SK-N-SH (cell line): ENCODE data around the gene ZSCAN18. TPM values are rescaled to one million over a fixed set of nuclear protein-coding genes. Genes with fewer than 3 reads are reported as not detected.

Experiments used
- CTCF ChIA-PET: fragments of 300-600, 350-600 bp; formaldehyde crosslinking; extraction: SDS; loops from one replicate; lab custom pipeline; 2021; lab: Yijun Ruan, JAX
- POLR2A ChIA-PET: fragments of 350-600 bp; sonication (Branson Sonifier 250); formaldehyde crosslinking; extraction: SDS; loops from one replicate; lab custom pipeline; 2020; ENCODE audit warnings: antibody characterized with exemption, inconsistent platforms; lab: Yijun Ruan, JAX
- DNase-seq: peaks from one replicate; pipeline ENCODE4 v3.0.0; 2012
- H2AFZ ChIP-seq: fragments of 200-600 bp; sonication (generic); 2 replicates; pipeline ENCODE4 v1.8.1; 2016; ENCODE audit warnings: antibody characterized with exemption, mild to moderate bottlenecking, low read depth
- H3F3A ChIP-seq: fragments of 200-600 bp; sonication (generic); replicated peaks from 2 replicates; pipeline ENCODE3; 2016; ENCODE audit warnings: antibody characterized with exemption, mild to moderate bottlenecking; ENCODE audit not compliant: insufficient read depth
- H3K27ac ChIP-seq, 2 experiments: fragments of 200-500 bp in 1 of 2; fragments of 200-600 bp in 1 of 2; sonication (Bioruptor generic) in 1 of 2; sonication (generic), shearing (Covaris generic) in 1 of 2; 2 replicates each; pipeline versions ENCODE4 v1.5.1 to v1.6.1; 2014 to 2016; ENCODE audit warnings: low read depth in 2 of 2, inconsistent platforms in 1 of 2, low read length in 1 of 2, mild to moderate bottlenecking in 1 of 2, mixed read lengths in 1 of 2
- H3K27me3 ChIP-seq: fragments of 200-600 bp; sonication (generic), shearing (Covaris generic); 2 replicates; pipeline ENCODE4 v1.6.1; 2016; ENCODE audit warnings: mixed run types; ENCODE audit not compliant: insufficient read depth
- H3K36me3 ChIP-seq, 2 experiments: fragments of 200-500 bp in 1 of 2; fragments of 200-600 bp in 1 of 2; sonication (Bioruptor generic) in 1 of 2; sonication (generic) in 1 of 2; replicated peaks in 1 of 2; 2 replicates each; pipeline versions ENCODE3 to v1.5.1; 2014 to 2016; ENCODE audit warnings: low read length in 1 of 2, mild to moderate bottlenecking in 1 of 2; ENCODE audit not compliant: insufficient read depth in 2 of 2, control insufficient read depth in 1 of 2
- H3K4me1 ChIP-seq, 2 experiments: fragments of 200-500 bp in 1 of 2; fragments of 200-600 bp in 1 of 2; sonication (Bioruptor generic) in 1 of 2; sonication (generic), shearing (Covaris generic) in 1 of 2; 2 replicates each; pipeline versions ENCODE4 v1.5.1 to v1.6.1; 2014 to 2016; ENCODE audit warnings: low read depth in 1 of 2, low read length in 1 of 2, mixed run types in 1 of 2; ENCODE audit not compliant: insufficient read depth in 2 of 2, control insufficient read depth in 1 of 2
- H3K4me2 ChIP-seq: fragments of 200-600 bp; sonication (generic), shearing (Covaris generic); 2 replicates; pipeline ENCODE4 v1.6.1; 2017; ENCODE audit warnings: mixed run types
- H3K4me3 ChIP-seq, 2 experiments: fragments of 200-500 bp in 1 of 2; fragments of 200-600 bp in 1 of 2; sonication (Bioruptor generic) in 1 of 2; sonication (generic), shearing (Covaris generic) in 1 of 2; 2 replicates each; pipeline versions ENCODE4 v1.5.1 to v1.8.1; 2014 to 2016; ENCODE audit warnings: low read depth in 2 of 2, inconsistent platforms in 1 of 2, low read length in 1 of 2, mild to moderate bottlenecking in 1 of 2, mixed read lengths in 1 of 2, moderate library complexity in 1 of 2
- H3K79me2 ChIP-seq: fragments of 200-600 bp; sonication (generic); 2 replicates; pipeline ENCODE4 v1.8.1; 2017; ENCODE audit warnings: mild to moderate bottlenecking; ENCODE audit not compliant: insufficient read depth
- H3K9ac ChIP-seq: fragments of 200-600 bp; sonication (generic); 2 replicates; pipeline ENCODE4 v1.6.1; 2017; ENCODE audit warnings: mixed run types
- H3K9me2 ChIP-seq: fragments of 200-600 bp; sonication (generic); 2 replicates; pipeline ENCODE4 v1.6.1; 2017; ENCODE audit warnings: mixed run types
- H3K9me3 ChIP-seq: fragments of 200-600 bp; sonication (generic); 2 replicates; pipeline ENCODE4 v1.6.1; 2017; ENCODE audit warnings: mixed run types, mild to moderate bottlenecking, moderate library complexity
- H4K20me1 ChIP-seq: fragments of 200-600 bp; sonication (generic); 2 replicates; pipeline ENCODE4 v1.6.1; 2017; ENCODE audit warnings: mild to moderate bottlenecking, mixed run types; ENCODE audit not compliant: insufficient read depth
- CHD2 ChIP-seq: fragments of 150-350 bp; IDR thresholded peaks from 2 replicates; pipeline ENCODE4 v1.6.1; 2018; ENCODE audit warnings: low read length; ENCODE audit not compliant: partially characterized antibody
- ELF1 ChIP-seq: IDR thresholded peaks from 2 replicates; pipeline ENCODE4 v1.4.0; 2012
- GABPA ChIP-seq: IDR thresholded peaks from 2 replicates; pipeline ENCODE4 v1.4.0; 2012; ENCODE audit warnings: low read depth, mild to moderate bottlenecking
- JUND ChIP-seq: IDR thresholded peaks from 2 replicates; pipeline ENCODE4 v1.4.0; 2012
- MXI1 ChIP-seq: IDR thresholded peaks from 2 replicates; pipeline ENCODE4 v1.6.1; 2012; ENCODE audit warnings: mild to moderate bottlenecking, low read depth, low read length, improper control_type of control experiment
- NRF1 ChIP-seq: IDR thresholded peaks from 2 replicates; pipeline ENCODE4 v1.6.1; 2012; ENCODE audit warnings: low read depth, mild to moderate bottlenecking, low read length
- TAF1 ChIP-seq: IDR thresholded peaks from 2 replicates; pipeline ENCODE4 v1.6.1; 2012; ENCODE audit warnings: low read depth, mild to moderate bottlenecking, low read length, moderate library complexity, borderline replicate concordance
- WGBS: methylation state at CpG from one replicate; pipeline ENCODE4 v1.1.6; 2017; ENCODE audit warnings: low lambda C conversion rate; 5-methylcytosine and 5-hydroxymethylcytosine counted together
- polyA plus RNA-seq, 3 experiments: library from polyadenylated mRNA; depleted of rRNA; stranded (reverse); fragments of >200 nt; gene quantifications; 2 replicates each; pipeline ENCODE4 v1.2.3, GENCODE V29; 2012
- TF ChIP-seq, protein P1 (sequence below): IDR thresholded peaks from 2 replicates; pipeline ENCODE4 v1.4.0; 2012; ENCODE audit warnings: low read depth, borderline replicate concordance
- TF ChIP-seq, protein P2 (sequence below): IDR thresholded peaks from 2 replicates; pipeline ENCODE4 v1.6.1; 2012; ENCODE audit warnings: mild to moderate bottlenecking, low read depth, low read length, moderate library complexity
- TF ChIP-seq, protein P3 (sequence below): fragments of 200-600 bp; sonication (generic); IDR thresholded peaks from 2 replicates; pipeline ENCODE4 v1.6.1; 2017; ENCODE audit warnings: antibody characterized with exemption, mild to moderate bottlenecking, moderate library complexity
- TF ChIP-seq, protein P4 (sequence below): IDR thresholded peaks from 2 replicates; pipeline ENCODE4 v1.4.0; 2012; ENCODE audit warnings: low read depth
- TF ChIP-seq, protein P5 (sequence below): IDR thresholded peaks from 2 replicates; pipeline ENCODE4 v1.4.0; 2012; ENCODE audit warnings: low read depth, borderline replicate concordance

Gene ZSCAN18
- polyA plus RNA-seq, 1 of the 3 experiments (the other 2 are of a cell fraction): 26.7 TPM

DNA sequence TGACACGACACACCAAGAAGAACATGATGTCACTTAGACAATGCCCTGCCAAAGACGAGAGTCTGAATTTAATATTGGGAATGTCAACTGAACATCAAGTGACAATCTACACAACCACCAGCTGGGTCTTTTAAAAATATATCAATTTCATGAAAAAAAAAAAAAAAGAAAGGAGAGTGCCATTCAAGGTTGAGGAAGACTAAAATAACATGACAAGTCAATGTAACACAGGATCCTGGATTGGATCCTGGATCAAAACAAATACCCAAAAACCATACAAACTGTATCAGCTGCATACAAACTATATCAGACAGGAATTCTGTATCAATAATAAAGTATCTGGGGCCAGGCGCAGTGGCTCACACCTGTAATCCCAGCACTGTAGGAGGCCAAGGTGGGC, 47.8 kb upstream of the ZSCAN18 start (continued):
- TF ChIP-seq, protein P1, sequence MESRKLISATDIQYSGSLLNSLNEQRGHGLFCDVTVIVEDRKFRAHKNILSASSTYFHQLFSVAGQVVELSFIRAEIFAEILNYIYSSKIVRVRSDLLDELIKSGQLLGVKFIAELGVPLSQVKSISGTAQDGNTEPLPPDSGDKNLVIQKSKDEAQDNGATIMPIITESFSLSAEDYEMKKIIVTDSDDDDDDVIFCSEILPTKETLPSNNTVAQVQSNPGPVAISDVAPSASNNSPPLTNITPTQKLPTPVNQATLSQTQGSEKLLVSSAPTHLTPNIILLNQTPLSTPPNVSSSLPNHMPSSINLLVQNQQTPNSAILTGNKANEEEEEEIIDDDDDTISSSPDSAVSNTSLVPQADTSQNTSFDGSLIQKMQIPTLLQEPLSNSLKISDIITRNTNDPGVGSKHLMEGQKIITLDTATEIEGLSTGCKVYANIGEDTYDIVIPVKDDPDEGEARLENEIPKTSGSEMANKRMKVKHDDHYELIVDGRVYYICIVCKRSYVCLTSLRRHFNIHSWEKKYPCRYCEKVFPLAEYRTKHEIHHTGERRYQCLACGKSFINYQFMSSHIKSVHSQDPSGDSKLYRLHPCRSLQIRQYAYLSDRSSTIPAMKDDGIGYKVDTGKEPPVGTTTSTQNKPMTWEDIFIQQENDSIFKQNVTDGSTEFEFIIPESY: no peak

DNA sequence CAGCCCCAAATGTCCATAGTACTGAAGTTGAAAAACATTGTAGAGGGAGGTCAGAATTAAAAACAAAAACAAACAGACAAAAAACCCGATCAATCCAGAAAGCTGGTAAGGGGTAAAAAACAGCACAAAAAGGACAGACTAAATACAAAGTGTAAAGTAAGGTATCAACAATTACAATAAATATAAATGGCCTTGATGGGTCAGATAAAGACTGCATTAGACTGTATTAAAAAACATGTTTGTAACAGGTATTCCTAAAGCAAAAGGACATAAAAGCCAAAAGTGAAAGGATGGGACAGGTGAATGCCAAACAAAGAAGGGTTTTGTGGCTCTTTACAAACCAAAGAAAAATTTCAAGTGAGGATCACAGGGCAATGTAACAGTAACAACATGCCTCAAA, 36.2 kb upstream of the ZSCAN18 start:
- H3K4me1 ChIP-seq: no peaks in the 10 kb centered on the region
- no peak overlapping the region for H3K4me2 ChIP-seq
- 72% methylated on average over 1 of the region's 1 CpG for WGBS
- CTCF ChIA-PET: no interaction called here
- H3K36me3 ChIP-seq: peaks cover 16 to 84% of the 10 kb centered on the region in 2 experiments
- TF ChIP-seq TAF1: no peak
- TF ChIP-seq, protein P2, sequence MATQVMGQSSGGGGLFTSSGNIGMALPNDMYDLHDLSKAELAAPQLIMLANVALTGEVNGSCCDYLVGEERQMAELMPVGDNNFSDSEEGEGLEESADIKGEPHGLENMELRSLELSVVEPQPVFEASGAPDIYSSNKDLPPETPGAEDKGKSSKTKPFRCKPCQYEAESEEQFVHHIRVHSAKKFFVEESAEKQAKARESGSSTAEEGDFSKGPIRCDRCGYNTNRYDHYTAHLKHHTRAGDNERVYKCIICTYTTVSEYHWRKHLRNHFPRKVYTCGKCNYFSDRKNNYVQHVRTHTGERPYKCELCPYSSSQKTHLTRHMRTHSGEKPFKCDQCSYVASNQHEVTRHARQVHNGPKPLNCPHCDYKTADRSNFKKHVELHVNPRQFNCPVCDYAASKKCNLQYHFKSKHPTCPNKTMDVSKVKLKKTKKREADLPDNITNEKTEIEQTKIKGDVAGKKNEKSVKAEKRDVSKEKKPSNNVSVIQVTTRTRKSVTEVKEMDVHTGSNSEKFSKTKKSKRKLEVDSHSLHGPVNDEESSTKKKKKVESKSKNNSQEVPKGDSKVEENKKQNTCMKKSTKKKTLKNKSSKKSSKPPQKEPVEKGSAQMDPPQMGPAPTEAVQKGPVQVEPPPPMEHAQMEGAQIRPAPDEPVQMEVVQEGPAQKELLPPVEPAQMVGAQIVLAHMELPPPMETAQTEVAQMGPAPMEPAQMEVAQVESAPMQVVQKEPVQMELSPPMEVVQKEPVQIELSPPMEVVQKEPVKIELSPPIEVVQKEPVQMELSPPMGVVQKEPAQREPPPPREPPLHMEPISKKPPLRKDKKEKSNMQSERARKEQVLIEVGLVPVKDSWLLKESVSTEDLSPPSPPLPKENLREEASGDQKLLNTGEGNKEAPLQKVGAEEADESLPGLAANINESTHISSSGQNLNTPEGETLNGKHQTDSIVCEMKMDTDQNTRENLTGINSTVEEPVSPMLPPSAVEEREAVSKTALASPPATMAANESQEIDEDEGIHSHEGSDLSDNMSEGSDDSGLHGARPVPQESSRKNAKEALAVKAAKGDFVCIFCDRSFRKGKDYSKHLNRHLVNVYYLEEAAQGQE: no peak
- TF ChIP-seq, protein P3, sequence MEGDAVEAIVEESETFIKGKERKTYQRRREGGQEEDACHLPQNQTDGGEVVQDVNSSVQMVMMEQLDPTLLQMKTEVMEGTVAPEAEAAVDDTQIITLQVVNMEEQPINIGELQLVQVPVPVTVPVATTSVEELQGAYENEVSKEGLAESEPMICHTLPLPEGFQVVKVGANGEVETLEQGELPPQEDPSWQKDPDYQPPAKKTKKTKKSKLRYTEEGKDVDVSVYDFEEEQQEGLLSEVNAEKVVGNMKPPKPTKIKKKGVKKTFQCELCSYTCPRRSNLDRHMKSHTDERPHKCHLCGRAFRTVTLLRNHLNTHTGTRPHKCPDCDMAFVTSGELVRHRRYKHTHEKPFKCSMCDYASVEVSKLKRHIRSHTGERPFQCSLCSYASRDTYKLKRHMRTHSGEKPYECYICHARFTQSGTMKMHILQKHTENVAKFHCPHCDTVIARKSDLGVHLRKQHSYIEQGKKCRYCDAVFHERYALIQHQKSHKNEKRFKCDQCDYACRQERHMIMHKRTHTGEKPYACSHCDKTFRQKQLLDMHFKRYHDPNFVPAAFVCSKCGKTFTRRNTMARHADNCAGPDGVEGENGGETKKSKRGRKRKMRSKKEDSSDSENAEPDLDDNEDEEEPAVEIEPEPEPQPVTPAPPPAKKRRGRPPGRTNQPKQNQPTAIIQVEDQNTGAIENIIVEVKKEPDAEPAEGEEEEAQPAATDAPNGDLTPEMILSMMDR: no peak
- TF ChIP-seq, protein P4, sequence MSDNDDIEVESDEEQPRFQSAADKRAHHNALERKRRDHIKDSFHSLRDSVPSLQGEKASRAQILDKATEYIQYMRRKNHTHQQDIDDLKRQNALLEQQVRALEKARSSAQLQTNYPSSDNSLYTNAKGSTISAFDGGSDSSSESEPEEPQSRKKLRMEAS: no peak
- TF ChIP-seq, protein P5, sequence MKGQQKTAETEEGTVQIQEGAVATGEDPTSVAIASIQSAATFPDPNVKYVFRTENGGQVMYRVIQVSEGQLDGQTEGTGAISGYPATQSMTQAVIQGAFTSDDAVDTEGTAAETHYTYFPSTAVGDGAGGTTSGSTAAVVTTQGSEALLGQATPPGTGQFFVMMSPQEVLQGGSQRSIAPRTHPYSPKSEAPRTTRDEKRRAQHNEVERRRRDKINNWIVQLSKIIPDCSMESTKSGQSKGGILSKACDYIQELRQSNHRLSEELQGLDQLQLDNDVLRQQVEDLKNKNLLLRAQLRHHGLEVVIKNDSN: no peak
- no peak for TF ChIP-seq NRF1
- TF ChIP-seq CHD2: no peak
- TF ChIP-seq ELF1: no peak
- no peak for TF ChIP-seq MXI1
- no peak for TF ChIP-seq GABPA
- no peak for TF ChIP-seq JUND
- H3K27ac ChIP-seq: no peak overlapping the region
- H4K20me1 ChIP-seq: no peaks in the 10 kb centered on the region
- no peak overlapping the region for H3K4me3 ChIP-seq
- no peaks in the 10 kb centered on the region for H3K27me3 ChIP-seq
- H3K9ac ChIP-seq: no peak overlapping the region
- DNase-seq: no peak
- POLR2A ChIA-PET: no interaction called here
- peaks cover 8% of the 10 kb centered on the region for H3K79me2 ChIP-seq
- H2AFZ ChIP-seq: no peak overlapping the region
- no peaks in the 10 kb centered on the region for H3K9me2 ChIP-seq
- H3F3A ChIP-seq: no peaks in the 10 kb centered on the region
- peaks cover 51% of the 10 kb centered on the region for H3K9me3 ChIP-seq
